ENCODE measurements around the gene TRAF6.
"Not testable (repeated sequence)": the region's sequence is repeated elsewhere in the genome, so short reads cannot be mapped to it uniquely, and the experiment has no call there.

TRAF6 gene

DNA sequence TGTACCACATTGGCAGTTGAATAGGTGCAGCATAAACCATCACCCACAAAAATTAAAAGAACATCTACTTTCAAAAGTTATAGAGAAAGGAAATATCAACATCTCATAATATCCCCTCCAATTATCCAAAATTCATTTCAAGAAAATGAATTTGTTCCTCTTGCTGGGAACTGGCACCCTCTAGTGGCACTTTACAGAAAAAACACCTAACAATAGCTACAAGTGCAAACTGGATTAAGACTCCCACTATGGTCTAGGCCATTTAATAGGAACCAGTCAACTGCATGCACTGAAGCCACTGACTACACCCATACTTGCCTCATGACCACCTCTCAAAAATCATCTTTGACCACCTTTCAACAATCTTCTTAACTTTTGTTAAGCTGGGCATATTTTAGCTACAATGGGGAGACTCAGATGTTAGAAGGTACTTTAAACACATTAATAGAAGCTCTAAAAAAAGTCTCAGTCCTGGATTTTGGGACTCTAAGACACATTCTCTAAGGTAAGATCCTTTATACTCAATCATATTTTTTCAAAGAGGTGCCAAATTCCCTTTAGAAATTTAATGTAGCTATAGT lies 17.3 kb downstream of the TRAF6 start:
- peak; percentile 21 for DNase-seq

DNA sequence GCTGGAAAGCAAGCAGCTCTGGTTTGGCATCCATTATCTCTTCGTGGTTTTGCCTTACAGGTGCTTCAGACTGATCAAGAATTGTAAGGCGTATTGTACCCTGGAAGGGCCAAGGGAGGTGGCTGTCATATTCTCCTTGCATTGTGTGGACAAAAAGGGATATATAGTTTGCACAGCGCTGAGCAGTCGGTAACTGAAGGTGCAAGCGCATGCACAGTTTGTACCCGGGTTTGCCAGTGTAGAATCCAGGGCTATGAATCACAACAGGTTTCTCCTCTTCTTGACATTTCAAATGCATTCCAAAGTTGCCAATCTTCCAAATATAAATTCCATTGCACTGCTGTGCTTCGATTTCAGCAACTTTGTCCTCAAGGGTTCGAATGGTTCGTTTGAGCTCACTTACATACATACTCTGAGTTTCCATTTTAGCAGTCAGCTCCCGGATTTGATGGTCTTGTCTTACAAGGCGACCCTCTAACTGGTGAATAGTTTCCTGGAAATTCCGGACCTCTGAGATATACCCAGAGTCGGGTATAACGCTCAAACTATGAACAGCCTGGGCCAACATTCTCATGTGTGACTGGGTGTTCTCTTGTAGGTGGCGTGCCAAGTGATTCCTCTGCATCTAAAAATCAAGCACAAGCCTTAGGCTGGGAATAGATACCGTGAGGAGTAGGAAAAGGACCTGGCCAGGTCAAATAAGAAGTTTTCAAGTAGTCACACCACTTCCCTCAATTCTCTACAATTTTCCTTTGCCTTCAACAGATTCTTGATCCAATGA lies 19.9 kb downstream of the TRAF6 start:
- DNase-seq = no peak

DNA sequence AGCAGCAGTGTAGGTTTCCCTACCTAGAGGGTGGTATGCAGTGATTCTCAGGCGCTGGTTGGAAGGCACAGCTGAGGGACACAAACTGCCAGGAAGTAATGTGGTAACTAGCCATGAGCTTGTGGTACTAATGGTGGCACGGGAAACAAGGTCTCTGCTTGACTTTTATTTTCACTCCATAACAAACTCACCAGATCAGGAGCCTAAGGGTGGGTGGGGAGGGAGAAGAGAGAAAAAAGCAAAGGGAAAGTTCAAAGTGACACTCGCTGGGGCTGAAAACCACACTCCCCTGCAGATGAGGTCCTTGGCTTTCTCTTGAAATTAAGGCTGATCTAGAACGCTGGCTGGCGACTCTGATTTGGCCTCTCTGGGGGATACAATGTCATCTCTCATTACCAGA lies 22.0 kb downstream of the TRAF6 start:
- DNase-seq = no peak

DNA sequence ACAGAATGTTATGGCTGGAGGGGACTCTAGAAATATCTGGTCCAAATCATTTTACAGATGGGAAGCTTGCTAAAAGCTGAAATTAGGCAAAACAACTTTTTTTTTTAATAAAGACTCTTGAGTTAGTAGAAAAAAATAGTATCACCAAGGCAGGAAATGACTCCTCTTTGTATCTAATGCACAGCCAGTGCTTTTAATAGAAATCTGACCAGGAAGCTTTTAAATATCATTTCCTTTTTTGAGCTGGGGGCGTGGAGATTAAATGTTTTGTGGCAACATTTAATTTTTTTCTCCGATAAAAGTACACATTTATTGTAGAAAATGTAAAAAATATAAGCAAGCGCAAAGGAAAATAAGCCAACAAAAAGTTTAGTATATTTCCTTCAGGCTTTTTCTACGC lies 22.5 kb downstream of the TRAF6 start:
- no peak for DNase-seq

DNA sequence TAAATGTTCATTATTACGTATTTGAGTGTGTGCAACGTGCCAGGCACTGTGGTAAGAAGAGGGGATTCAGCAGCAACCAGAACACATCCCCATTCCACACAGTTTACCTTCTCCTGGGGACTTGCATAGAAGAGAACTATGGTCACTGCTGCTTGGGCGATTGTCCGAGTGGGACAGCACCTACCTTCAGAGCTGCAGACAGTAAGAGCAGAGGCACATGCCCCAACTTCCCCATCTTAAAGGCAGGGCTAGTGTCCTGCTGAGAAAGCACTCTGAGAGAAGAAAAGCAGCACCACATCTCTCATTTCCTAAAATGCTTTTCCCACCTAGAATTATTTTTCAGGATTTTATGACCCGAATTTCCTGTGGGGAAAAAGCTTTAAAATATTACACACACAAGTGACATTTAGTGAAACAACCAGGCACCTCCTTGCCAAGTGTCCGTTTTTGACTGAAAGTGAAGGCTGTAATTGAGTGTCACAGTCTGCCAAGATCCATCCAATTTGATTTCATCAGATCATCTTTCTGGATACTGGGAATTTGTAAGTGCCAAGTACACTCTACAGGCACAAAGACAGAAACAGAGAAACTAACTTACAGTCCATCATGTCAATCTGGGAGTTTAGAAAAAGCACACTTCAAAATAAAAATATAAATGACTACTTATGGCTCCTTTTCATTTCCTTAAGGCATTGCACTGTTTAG lies 24.6 kb downstream of the TRAF6 start:
- no peak for DNase-seq

DNA sequence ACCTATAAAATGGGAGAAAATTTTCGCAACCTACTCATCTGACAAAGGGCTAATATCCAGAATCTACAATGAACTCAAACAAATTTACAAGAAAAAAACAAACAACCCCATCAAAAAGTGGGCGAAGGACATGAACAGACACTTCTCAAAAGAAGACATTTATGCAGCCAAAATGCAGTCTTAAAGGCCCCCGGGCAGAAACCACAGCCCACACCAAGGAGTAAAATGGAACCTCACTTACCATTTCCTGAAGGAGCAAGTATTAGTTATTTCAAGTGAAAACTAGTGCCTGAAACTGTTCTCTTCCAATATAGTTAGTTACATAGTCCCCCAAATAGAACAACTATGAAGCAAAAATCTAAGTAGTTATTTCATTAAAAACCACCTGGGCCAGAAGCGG lies 27.0 kb downstream of the TRAF6 start:
- DNase-seq = not testable (repeated sequence)

DNA sequence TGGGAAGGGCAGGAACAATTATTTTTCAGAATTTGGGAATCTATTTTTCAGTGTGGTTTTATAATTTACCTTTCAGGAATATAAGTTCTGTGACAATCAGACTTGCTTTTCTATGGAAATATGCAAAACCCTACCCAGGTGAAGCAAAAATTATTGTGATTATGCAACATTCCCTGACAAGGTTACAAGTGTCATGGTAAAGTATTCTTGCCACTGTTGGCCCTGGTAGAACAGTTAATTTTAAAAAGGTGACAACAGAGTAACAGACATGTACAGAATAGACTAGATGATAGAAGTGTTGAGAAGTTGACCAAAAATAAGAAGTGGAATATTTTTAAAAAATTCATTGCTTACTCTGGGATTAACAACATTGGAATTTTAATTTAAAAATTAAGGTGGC lies 29.2 kb downstream of the TRAF6 start:
- DNase-seq = no peak

DNA sequence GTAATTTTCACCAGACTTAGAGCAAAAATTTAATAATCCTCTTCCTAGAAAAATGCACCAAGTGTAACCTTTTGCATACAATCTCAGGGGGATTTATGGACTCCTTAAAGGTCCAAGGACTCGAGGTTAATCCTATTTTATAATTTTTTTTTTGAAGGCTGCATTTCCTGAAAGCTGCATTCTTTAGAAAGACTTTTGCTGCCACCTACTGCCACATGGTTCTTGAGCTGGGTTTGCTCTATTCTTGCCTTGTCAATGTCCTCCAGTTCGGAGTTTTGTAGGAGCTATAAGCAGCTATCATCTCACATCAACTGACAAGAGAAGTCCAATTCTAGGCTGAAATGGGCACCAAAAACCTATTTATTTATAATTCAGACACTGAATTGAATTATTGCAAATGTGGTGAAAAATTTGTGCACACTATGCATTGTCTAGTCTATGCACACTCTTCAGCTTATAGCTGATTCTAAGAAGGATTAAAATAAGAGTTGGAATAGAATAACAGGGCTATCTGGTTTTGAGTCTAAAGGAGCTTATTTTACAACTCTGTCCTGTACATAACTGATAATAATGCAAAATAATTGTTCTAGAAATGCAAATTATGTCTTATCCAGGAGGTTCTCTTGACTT lies 31.3 kb downstream of the TRAF6 start:
- DNase-seq = peak; percentile 41

DNA sequence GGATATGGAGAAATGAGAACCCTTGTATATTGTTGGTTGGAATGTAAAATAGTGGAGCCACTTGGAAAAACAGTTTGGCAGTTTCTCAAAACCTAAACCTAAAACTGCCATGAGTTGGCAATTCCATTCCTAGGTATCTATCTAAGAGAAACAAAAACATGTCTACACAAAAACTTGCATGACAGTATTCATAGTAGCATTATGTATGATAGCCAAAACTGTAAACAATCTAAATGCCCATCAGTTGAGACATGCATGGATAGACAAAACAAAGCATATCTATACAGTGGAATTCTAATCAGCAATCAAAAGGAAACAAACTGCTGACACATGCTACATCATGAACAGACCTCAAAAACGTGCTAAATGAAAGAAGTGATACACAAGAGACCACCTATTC lies 34.9 kb downstream of the TRAF6 start:
- DNase-seq = no peak

DNA sequence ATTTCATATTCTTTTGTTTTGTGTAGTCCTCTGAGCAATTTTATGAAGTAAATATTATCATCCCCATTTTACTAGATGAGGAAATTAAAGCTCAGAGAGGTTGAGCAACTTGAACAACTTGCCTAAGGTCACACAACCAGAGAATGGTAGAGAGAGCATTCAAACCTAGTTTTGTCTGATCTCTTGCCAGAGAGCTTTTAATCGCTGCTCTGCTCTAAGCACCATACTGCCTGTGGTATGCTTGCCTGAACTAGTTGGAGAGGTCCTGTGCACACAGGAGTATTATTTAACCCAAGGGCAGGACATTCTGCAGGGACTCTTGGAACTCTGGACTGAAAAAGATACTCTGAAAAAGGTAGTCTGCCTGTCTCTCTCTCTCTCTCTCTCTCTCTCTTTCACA lies 38.5 kb downstream of the TRAF6 start:
- no peak for DNase-seq

DNA sequence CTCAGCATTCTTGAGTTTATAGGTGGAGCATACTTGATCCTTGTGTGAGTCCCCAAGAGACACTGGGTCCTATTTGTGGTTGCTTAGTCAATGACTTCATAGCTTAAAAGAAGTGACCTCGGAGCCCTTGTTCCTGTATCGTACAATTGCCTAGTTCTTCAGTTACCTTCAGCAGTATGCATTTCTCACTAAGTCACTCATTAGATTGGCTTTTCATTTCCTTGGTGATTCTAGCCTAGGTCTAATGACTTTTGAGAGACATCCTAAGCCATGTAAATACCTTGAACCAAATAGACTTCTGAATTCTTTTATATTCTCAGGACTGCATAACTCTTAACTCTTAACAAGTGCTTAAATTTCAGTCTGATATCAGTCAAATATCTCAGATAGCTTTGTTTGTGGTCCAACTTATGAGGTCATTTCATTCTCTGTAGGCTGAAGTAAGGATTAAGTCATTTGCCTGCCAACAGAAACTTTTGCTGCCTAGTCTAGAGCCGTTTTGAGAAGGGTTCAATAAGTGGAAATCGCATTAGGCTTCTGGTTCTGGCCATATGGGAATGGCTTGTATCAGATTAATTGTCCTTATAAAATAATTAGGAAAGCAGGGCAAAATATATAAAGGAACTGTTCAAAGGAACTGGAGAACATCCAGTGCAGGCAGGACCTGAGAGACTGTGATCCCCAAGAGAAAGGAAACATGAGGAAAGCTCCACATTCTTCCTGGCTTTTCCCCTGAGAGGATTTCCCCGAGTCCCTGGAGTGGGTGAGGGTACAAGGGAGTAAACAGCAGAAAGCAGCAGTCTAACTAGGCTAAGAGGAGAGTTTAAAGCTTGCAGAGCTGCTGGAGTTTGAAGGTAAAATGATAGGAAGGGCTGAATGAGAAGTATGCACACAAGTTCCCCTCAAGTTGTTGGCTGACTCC lies 39.9 kb downstream of the TRAF6 start:
- DNase-seq = no peak

DNA sequence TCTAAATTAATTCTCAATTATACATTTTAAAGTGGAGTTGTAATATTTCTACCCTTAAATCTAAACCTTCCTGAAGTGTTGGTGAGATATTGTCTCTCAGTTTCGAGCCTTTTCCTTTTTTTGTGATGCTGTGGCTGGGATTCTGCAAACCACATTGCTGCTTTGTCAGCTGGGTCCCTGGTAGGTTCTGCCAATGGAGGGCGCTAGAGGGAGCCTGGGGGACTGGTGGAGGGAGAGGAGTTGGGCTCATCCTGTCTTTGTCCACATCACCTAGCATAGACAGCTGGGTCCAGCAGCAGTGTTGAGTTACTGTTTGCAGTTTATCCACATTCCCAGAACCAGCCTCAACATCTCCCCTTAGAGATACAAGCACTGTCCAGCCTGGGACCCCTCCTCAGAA lies 41.0 kb downstream of the TRAF6 start:
- DNase-seq = no peak

DNA sequence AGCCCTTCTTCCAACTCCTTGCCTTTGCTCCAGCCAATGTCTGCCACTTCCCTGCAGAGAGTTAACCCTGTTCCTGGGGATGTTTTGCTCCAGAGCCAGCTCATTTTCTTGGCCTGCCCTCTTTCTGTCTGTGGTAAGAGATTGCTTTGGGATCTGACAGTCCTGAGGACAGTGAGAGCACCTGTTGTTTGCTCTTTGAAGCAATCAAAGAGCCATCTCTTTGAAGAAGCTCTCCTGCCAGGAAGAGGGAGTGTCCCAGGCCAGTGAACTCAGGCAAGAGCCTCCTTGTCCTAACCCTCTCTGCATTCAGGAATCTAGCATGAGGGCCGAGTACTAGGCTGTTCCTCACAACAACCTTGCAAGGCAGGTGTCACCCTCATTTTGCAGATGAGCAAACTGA lies 42.2 kb downstream of the TRAF6 start:
- DNase-seq = peak; percentile 11

DNA sequence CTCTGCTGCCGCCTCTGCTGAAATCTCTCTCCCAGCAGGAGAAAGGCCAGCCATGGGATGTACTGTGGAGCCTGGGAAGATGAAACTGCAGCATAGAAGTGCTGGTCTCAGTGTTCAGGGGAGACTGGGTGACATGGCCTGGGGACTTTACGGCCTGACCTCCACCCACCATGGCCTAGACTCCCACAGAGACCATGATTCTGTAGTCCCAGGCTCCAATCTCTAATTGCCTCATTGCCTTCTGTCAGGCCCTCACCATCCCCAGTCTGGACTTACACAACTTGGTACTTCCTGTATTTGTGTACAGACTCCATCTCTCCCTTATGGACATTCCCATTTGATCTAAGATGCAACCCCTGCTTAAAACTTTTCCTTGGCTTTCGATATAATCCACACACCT lies 43.1 kb downstream of the TRAF6 start:
- no peak for DNase-seq

DNA sequence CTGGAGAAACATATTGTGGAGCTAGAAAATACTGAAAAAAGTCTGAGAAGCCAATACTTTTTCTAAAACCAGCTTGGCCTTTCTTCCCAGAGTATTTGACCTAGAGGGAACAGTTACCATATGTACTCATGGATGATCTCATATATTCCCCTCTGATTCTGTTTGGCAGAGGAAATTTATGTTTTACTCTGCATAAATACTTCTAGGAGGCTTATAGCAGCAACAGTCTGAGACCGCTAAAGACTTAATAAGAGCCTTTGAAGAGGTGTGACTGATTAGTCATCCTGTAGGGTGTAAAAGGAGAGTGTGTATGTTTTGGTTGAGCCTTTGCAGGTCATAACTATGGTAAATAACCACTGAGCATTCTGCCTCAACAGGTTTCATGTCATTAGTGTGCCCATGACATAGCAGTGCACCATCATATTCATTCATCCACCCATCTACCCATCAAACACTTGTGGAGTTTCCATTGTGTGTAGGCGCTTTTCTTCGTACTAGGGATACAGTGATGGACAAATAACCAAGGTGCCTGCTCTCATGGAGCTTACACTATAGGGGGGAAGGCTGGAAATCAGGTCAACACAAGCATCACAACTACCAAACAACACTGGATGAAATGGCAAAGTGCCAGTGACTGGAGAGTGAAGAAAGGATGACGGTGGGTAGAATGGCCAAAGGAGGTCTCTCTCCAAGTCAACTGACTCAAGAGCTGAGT lies 44.5 kb downstream of the TRAF6 start:
- no peak for DNase-seq

DNA sequence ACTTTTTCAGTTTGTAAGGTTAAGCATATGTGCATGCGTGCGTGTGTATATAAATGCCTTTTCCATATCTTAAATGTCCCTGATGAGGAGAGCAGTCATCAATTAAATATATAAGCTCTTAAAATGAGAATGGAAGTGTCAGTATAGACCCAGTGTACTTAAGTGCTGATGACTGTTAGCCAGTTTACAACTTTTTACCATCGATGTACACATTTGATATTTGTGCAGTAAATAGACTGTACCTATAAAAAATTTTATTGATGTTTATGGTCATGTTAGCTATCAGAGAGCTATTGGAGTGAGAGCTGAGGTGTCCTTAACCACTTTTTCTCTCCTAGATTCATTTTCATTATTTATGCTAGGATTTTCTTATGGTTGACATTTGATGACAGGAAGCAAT lies 45.4 kb downstream of the TRAF6 start:
- no peak for DNase-seq

DNA sequence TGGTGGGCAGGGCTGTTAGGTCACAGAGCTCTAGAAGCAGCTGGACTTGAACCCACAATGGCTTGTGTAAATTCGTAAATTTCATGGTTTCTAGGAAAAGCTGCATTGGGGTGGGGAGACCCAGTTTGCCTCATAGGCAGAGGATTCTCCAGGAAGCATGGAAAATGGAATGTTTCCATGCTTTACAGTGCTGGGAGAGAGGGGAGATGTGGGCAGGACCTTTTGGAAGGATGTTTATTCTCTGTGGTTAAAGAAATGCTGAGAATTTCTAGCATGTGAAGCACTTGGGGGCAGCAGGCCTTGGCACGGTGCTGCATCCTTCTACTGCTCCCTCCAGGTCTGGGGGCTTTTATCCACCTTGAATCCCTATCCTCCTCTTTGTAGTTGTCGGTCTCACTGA lies 46.3 kb downstream of the TRAF6 start:
- DNase-seq = no peak

DNA sequence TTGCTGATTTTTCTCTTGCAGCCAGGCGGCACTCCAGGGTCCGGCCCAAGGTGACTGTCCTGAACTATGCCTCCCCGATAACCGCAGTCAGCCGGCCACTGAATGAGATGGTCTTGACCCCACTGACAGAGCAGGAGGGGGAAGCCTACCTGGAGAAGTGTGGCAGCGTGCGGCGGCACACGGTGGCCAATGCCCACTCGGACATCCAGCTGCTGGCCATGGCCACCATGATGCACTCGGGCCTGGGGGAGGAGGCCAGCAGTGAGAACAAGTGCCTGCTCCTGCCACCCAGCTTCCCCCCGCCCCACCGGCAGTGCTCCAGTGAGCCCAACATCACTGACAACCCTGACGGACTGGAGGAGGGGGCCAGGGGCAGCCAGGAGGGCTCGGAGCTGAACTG lies 47.8 kb downstream of the TRAF6 start:
- DNase-seq = no peak

DNA sequence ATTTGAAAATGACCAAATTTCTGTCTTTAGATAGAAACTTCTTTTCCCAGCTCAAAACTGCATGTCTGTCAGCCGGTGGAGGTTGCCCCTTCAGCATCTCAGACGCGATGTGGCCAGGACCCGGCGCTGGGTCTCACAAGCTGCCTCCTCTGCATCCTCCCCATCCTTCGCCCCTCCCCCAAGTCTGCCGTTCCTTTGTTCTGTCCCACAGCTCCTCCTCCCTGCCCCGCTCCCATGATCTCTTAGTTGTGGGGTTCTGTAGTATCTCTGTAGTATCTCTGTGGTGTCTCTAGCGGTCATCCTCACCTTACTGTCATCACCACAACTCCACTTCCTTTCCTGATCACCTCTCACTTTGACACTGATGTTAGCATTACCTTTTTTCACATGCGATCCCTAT lies 49.9 kb downstream of the TRAF6 start:
- DNase-seq = no peak

DNA sequence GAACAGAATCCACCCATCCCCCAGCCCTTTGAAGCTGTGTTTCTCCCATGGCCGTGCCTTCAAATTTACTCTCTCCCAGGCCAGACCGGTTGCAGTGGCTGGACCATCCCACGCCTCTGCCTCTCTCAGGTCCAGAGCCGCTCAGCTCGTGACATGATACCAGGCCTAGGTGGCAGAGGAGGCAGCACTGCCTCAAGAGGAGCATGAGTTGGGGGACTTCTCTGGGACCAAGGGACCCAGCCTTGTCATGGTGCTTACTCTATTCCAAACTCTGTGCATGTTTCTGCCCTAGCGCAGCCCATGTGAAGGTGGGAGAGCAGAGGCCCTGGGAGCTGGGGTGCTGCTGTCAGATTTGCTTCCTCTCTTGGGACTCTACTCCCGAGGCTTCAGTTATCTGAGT lies 51.0 kb downstream of the TRAF6 start:
- no peak for DNase-seq

DNA sequence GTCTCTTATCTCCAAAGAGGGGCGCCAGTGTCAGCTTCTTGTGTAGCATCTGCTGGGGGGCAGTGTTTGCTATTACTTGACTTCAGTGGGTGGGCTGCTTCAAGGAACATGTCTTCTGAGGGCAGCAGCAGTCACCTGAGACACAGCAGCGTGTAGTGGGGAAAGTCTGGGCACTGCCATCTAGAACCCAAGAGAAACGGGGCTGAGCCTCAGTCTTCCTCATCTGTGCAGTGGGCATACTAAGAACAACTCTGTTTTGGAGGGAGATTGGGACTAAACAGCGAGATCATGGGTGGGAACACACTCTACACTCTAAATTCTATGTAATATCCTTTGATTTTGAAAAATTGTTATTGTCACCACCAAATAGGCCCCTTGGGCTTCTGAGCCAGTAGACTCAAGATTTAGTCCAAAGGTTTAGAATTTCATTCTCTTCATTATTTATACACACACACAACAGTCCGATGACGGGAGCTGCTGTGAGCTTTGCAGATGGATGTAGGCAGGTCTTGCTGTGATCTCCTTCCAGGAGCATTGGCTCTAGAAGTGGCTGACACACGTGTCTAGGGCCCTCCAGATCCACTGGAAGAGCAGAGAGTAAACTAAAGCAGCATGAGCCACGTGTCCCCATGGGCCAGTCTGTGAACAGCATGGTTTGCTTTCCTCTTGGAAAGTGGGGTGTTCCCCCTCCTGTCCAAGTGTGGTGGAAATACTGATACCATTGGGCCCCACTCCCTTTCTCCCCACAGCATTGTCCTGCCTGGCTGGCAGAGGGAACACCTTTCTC lies 51.8 kb downstream of the TRAF6 start:
- peak; percentile 54 for DNase-seq
